ENCODE measurements around the gene KCNIP4.

DNA sequence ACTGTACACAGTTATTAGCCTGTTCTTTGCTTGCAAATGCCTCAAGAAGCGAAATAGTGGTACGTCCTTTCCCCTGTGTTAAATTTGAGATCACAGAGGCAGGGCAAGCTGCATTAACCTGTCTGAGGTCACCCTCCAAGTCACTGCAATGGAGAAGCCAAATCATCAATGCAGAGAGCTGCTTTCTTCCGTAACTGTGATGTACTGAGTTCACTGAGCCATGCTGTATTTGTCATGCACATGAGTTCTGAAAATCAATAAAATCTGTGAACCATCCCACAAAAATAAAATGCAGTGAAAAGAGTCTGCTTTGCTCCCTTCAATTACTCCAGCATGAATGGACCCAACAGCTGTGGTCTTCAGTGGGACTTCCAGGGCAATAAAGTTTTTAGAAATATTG is 393.5 kb downstream of the KCNIP4 start:
- TF ChIP-seq RFX5 (IDR thresholded peaks at IDR 0.05; ENCODE audit: borderline replicate concordance, low read depth, low read length) (no peak), POLR2AphosphoS5 (IDR thresholded peaks at IDR 0.05; ENCODE audit: low read depth, low read length) (no peak), ASH2L (IDR thresholded peaks at IDR 0.05; ENCODE audit: low read length) (no peak), ZNF274 (IDR thresholded peaks at IDR 0.05; ENCODE audit: borderline replicate concordance, extremely low read depth, low read length) (no peak)
- TF ChIP-seq, protein P1, sequence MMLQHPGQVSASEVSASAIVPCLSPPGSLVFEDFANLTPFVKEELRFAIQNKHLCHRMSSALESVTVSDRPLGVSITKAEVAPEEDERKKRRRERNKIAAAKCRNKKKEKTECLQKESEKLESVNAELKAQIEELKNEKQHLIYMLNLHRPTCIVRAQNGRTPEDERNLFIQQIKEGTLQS (IDR thresholded peaks at IDR 0.05; ENCODE audit: insufficient read depth, low read depth, low read length) = no peak

Measured in H1 (cell line).